Neuronal stem cell (in vitro differentiated cells): ENCODE results near the gene TPM4.

Experiments
- DNase-seq: peaks from one replicate; pipeline ENCODE4 v3.0.0-alpha.2; 2013; ENCODE audit warnings: low spot score
- H2AFZ ChIP-seq: one replicate; pipeline ENCODE4 v1.6.1; 2013; ENCODE audit warnings: mild to moderate bottlenecking, low read length, inconsistent platforms
- H2AK5ac ChIP-seq: 2 replicates; pipeline ENCODE4 v1.6.1; 2013; ENCODE audit warnings: low read depth, mild to moderate bottlenecking, inconsistent platforms, low read length, moderate library complexity, mixed read lengths
- H2BK120ac ChIP-seq: 2 replicates; pipeline ENCODE4 v1.6.1; 2013; ENCODE audit warnings: low read depth, mild to moderate bottlenecking, inconsistent platforms, low read length, moderate library complexity, mixed read lengths
- H2BK12ac ChIP-seq: one replicate; pipeline ENCODE4 v1.6.1; 2013; ENCODE audit warnings: low read length, inconsistent platforms
- H2BK15ac ChIP-seq: 2 replicates; pipeline ENCODE4 v1.6.1; 2013; ENCODE audit warnings: mild to moderate bottlenecking, low read length, inconsistent platforms, mixed read lengths
- H2BK5ac ChIP-seq: one replicate; pipeline ENCODE4 v1.6.1; 2013; ENCODE audit warnings: inconsistent platforms, mild to moderate bottlenecking, low read length, moderate library complexity
- H3K14ac ChIP-seq: one replicate; pipeline ENCODE4 v1.6.1; 2013; ENCODE audit warnings: low read length, inconsistent platforms
- H3K18ac ChIP-seq: 2 replicates; pipeline ENCODE4 v1.6.1; 2013; ENCODE audit warnings: low read length, inconsistent platforms
- H3K23ac ChIP-seq: 2 replicates; pipeline ENCODE4 v1.6.1; 2013; ENCODE audit warnings: low read depth, mild to moderate bottlenecking, mixed read lengths, low read length, inconsistent platforms; ENCODE audit not compliant: poor library complexity
- H3K27ac ChIP-seq: replicated peaks from 3 replicates; pipeline ENCODE4 v1.5.1; 2013; ENCODE audit warnings: low read length, inconsistent platforms
- H3K27me3 ChIP-seq, 3 experiments: 2 replicates each; pipeline ENCODE4 v1.6.1; 2013; ENCODE audit warnings: low read length in 3 of 3, mild to moderate bottlenecking in 2 of 3, inconsistent platforms in 1 of 3, low read depth in 1 of 3, mixed read lengths in 1 of 3, moderate library complexity in 1 of 3; ENCODE audit not compliant: control insufficient read depth in 3 of 3, insufficient read depth in 3 of 3
- H3K36me3 ChIP-seq, 2 donors: replicated peaks in 1 of 2; 2 replicates each; pipeline ENCODE4 v1.6.1; 2013; ENCODE audit warnings: low read length in 2 of 2; ENCODE audit not compliant: control insufficient read depth in 2 of 2, insufficient read depth in 2 of 2
- H3K4ac ChIP-seq: 2 replicates; pipeline ENCODE4 v1.6.1; 2013; ENCODE audit warnings: inconsistent platforms, mild to moderate bottlenecking, low read length, moderate library complexity
- H3K4me1 ChIP-seq, 2 donors: 1 replicate in 1 of 2; 2 replicates in 1 of 2; pipeline ENCODE4 v1.6.1; 2013; ENCODE audit warnings: low read length in 2 of 2, low read depth in 1 of 2; ENCODE audit not compliant: control insufficient read depth in 2 of 2, insufficient read depth in 1 of 2
- H3K4me2 ChIP-seq: one replicate; pipeline ENCODE4 v1.6.1; 2013; ENCODE audit warnings: mild to moderate bottlenecking, low read length, inconsistent platforms; ENCODE audit not compliant: insufficient read depth, poor library complexity, severe bottlenecking
- H3K4me3 ChIP-seq, 2 donors: 2 replicates each; pipeline ENCODE4 v1.5.1; 2013; ENCODE audit warnings: low read length in 2 of 2, mild to moderate bottlenecking in 2 of 2, inconsistent platforms in 1 of 2, moderate library complexity in 1 of 2
- H3K79me1 ChIP-seq: one replicate; pipeline ENCODE4 v1.6.1; 2013; ENCODE audit warnings: low read depth, mild to moderate bottlenecking, inconsistent platforms, low read length, moderate library complexity
- H3K9ac ChIP-seq: one replicate; pipeline ENCODE4 v1.6.1; 2013; ENCODE audit warnings: mild to moderate bottlenecking, low read depth, low read length, inconsistent platforms; ENCODE audit not compliant: poor library complexity
- H3K9me3 ChIP-seq, 2 donors: replicated peaks in 1 of 2; 2 replicates each; pipeline versions ENCODE3 to v1.6.1; 2013; ENCODE audit warnings: low read length in 2 of 2, mild to moderate bottlenecking in 2 of 2, inconsistent platforms in 1 of 2, low read depth in 1 of 2, mixed read lengths in 1 of 2, moderate library complexity in 1 of 2; ENCODE audit not compliant: control insufficient read depth in 2 of 2, insufficient read depth in 1 of 2
- H4K8ac ChIP-seq: one replicate; pipeline ENCODE4 v1.6.1; 2013; ENCODE audit warnings: low read depth, mild to moderate bottlenecking, inconsistent platforms, low read length, moderate library complexity
- H4K91ac ChIP-seq: one replicate; pipeline ENCODE4 v1.6.1; 2013; ENCODE audit warnings: low read length, low read depth, mild to moderate bottlenecking, inconsistent platforms; ENCODE audit not compliant: poor library complexity
- WGBS, 2 donors: extraction: QIAGEN DNeasy Blood & Tissue Kit; methylation state at CpG; one replicate each; pipeline ENCODE4 v1.1.7; 2013; ENCODE audit warnings: missing lambda C conversion rate in 2 of 2, mixed read lengths in 1 of 2; ENCODE audit not compliant: insufficient read length in 2 of 2, insufficient replicate concordance in 1 of 2; ENCODE audit errors: extremely low coverage in 2 of 2; 5-methylcytosine and 5-hydroxymethylcytosine counted together

The TPM4 gene

GRCh38 chr19:16143399-16144215 lies 67.3 kb downstream of the TPM4 start, which contains the start of gene HSH2D:
HSH2D (plus strand) TSS chr19:16143685; CDS start chr19:16148751, 5,066 bp downstream.
- Histone ChIP-seq H3K27me3 (no peaks in the 10 kb centered on the region), H4K91ac (no peak within 1 kb of the TSS), H3K23ac (no peak within 1 kb of the TSS), H3K9ac (no peak within 1 kb of the TSS), H2BK12ac (no peak within 1 kb of the TSS), H3K14ac (no peak within 1 kb of the TSS), H2BK15ac (no peak within 1 kb of the TSS), H3K4me1 (no peaks in the 10 kb centered on the region), H3K4me3 (no peak within 1 kb of the TSS), H3K9me3 (no peaks in the 10 kb centered on the region), H3K27ac (no peak within 1 kb of the TSS), H3K36me3 (no peaks in the 10 kb centered on the region), H2AK5ac (no peak within 1 kb of the TSS), H3K4me2 (no peak within 1 kb of the TSS), H3K79me1 (no peaks in the 10 kb centered on the region), H2BK120ac (no peak within 1 kb of the TSS), H2AFZ (no peak within 1 kb of the TSS), H4K8ac (peak within 1 kb of the TSS; percentile 92), H2BK5ac (no peak within 1 kb of the TSS), H3K18ac (peak within 1 kb of the TSS; percentile 0), H3K4ac (peak within 1 kb of the TSS; percentile 76)
- WGBS, 2 donors, result no CpG with 5 or more reads among the region's 13 CpGs
- DNase-seq, result no peak

- Histone ChIP-seq H3K9ac (no peak overlapping the region), H3K14ac (no peak overlapping the region), H3K4me2 (no peak overlapping the region), H2BK12ac (no peak overlapping the region), H2BK5ac (no peak overlapping the region), H2AK5ac (no peak overlapping the region), H2BK15ac (no peak overlapping the region), H3K27ac (no peak overlapping the region), H3K9me3 (no peaks in the 10 kb centered on the region), H3K4me1 (no peaks in the 10 kb centered on the region), H2BK120ac (no peak overlapping the region), H4K91ac (no peak overlapping the region), H2AFZ (no peak overlapping the region), H3K23ac (no peak overlapping the region), H3K4me3 (no peak overlapping the region), H4K8ac (no peak overlapping the region), H3K36me3 (no peaks in the 10 kb centered on the region), H3K79me1 (no peaks in the 10 kb centered on the region), H3K4ac (peak overlapping the region; percentile 76), H3K27me3 (peaks cover 0 to 2% (median 0%) of the 10 kb centered on the region in 3 experiments), H3K18ac (no peak overlapping the region)
- no CpG with 5 or more reads among the region's 1 CpG for WGBS, 2 donors
- DNase-seq, result no peak
These were observed 67.9 kb downstream of the TPM4 start for GRCh38 chr19:16144216-16144581.

DNA sequence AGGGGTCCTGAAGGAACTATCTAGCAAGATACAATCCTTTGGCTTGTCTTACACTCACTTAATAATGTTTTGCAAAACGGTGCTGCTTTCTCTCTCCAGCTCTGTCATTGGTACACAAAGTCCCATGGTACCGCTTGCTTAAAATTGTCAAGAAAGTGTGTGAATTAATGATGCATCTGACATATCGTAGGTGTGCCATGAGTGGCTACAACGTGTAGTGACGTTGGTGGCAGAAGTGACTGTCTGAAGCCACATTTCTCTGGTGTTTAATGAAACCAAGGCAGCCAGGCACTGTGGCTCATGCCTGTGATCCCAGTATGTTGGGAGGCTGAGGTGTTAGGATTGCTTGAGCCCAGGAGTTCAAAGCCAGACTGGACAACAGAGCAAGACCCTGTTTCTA lies 69.8 kb downstream of the TPM4 start:
- peaks cover 0 to 2% (median 0%) of the 10 kb centered on the region in 3 experiments for H3K27me3 ChIP-seq
- H2BK5ac ChIP-seq, result no peak overlapping the region
- no peaks in the 10 kb centered on the region for H3K79me1 ChIP-seq
- no peak overlapping the region for H3K27ac ChIP-seq
- H3K9ac ChIP-seq, result no peak overlapping the region
- H3K4ac ChIP-seq, result no peak overlapping the region
- H3K4me3 ChIP-seq, result no peak overlapping the region
- H4K8ac ChIP-seq, result no peak overlapping the region
- H2BK120ac ChIP-seq, result no peak overlapping the region
- H2AFZ ChIP-seq, result no peak overlapping the region
- H3K14ac ChIP-seq, result no peak overlapping the region
- H4K91ac ChIP-seq, result no peak overlapping the region
- H3K4me2 ChIP-seq, result no peak overlapping the region
- no peak overlapping the region for H2BK15ac ChIP-seq
- H2BK12ac ChIP-seq, result no peak overlapping the region
- H3K4me1 ChIP-seq, result no peaks in the 10 kb centered on the region
- H2AK5ac ChIP-seq, result no peak overlapping the region
- H3K18ac ChIP-seq, result no peak overlapping the region
- no peak for DNase-seq
- H3K9me3 ChIP-seq, result no peaks in the 10 kb centered on the region
- no CpG with 5 or more reads among the region's 5 CpGs for WGBS, 2 donors
- H3K36me3 ChIP-seq, result no peaks in the 10 kb centered on the region
- no peak overlapping the region for H3K23ac ChIP-seq

DNA sequence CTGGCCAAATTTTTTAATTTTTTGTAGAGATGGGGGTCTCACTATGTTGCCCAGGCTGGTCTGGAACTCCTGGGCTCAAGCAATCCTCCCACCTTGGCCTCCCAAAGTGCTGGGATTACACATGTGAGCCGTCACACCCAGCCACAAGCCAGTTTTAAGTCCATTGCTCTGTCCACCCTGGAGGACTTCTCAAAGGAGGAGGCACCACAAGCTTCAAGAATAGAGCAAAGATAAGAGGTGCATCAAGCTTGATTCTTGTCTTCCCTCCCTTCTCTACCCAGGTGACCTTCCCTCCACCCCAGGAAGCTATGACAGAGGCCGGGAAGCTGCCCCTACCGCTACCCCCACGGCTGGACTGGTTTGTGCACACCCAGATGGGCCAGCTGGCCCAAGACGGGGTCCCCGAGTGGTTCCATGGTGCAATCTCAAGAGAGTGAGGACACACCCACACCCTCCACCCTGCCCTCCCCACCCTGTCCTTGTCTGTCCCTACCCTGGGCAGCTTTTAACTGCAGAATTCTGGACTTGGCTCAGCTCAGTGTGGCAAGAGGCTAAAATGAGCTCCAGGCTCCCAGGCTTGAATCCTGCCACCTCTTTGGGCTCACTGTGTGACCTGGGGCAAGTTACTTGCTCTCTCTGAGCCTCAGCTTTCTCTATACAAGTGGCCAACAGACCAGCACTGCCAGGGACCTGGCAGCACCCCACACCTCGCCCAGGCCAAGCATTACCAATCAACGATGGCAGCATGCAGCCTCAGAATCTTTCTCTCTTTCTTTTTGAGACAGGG lies 72.3 kb downstream of the TPM4 start:
- H2BK5ac ChIP-seq, result no peak overlapping the region
- H4K91ac ChIP-seq, result no peak overlapping the region
- H3K4ac ChIP-seq, result no peak overlapping the region
- H2AK5ac ChIP-seq, result no peak overlapping the region
- H3K4me2 ChIP-seq, result no peak overlapping the region
- peaks cover 0 to 2% (median 0%) of the 10 kb centered on the region in 3 experiments for H3K27me3 ChIP-seq
- no peak overlapping the region for H2BK15ac ChIP-seq
- no peak overlapping the region for H2BK12ac ChIP-seq
- H3K18ac ChIP-seq, result no peak overlapping the region
- no peak overlapping the region for H3K4me3 ChIP-seq
- no peaks in the 10 kb centered on the region for H3K36me3 ChIP-seq
- H3K23ac ChIP-seq, result no peak overlapping the region
- no peak for DNase-seq
- H3K27ac ChIP-seq, result no peak overlapping the region
- no peak overlapping the region for H3K14ac ChIP-seq
- no CpG with 5 or more reads among the region's 8 CpGs for WGBS, 2 donors
- H4K8ac ChIP-seq, result no peak overlapping the region
- H2AFZ ChIP-seq, result no peak overlapping the region
- H3K9me3 ChIP-seq, result no peaks in the 10 kb centered on the region
- H2BK120ac ChIP-seq, result no peak overlapping the region
- H3K4me1 ChIP-seq, result no peaks in the 10 kb centered on the region
- no peaks in the 10 kb centered on the region for H3K79me1 ChIP-seq
- H3K9ac ChIP-seq, result no peak overlapping the region
